Trophoblast cell (in vitro differentiated cells and primary cell): ENCODE data around the gene GADD45B.

Experiments used
- DNase-seq, 2 donors: peaks; one replicate each; pipeline ENCODE4 v3.0.0-alpha.2; 2016
- H2AFZ ChIP-seq: 2 replicates; pipeline ENCODE4 v1.6.1; 2013; ENCODE audit warnings: low read length, moderate library complexity, mild to moderate bottlenecking; ENCODE audit not compliant: insufficient read depth, poor library complexity
- H2AK5ac ChIP-seq: 2 replicates; pipeline ENCODE4 v1.6.1; 2013; ENCODE audit warnings: mild to moderate bottlenecking, low read length
- H2BK120ac ChIP-seq: 2 replicates; pipeline ENCODE4 v1.6.1; 2013; ENCODE audit warnings: low read length, mild to moderate bottlenecking, moderate library complexity; ENCODE audit not compliant: insufficient read depth, poor library complexity
- H2BK12ac ChIP-seq: 2 replicates; pipeline ENCODE4 v1.6.1; 2013; ENCODE audit warnings: mild to moderate bottlenecking, low read length, moderate library complexity
- H2BK5ac ChIP-seq: 2 replicates; pipeline ENCODE4 v1.6.1; 2013; ENCODE audit warnings: low read length, low read depth, moderate library complexity, mild to moderate bottlenecking; ENCODE audit not compliant: poor library complexity
- H3K14ac ChIP-seq: 2 replicates; pipeline ENCODE4 v1.6.1; 2013; ENCODE audit warnings: mild to moderate bottlenecking, low read length
- H3K18ac ChIP-seq: 2 replicates; pipeline ENCODE4 v1.6.1; 2013; ENCODE audit warnings: mild to moderate bottlenecking, low read length
- H3K23ac ChIP-seq: 2 replicates; pipeline ENCODE4 v1.6.1; 2013; ENCODE audit warnings: low read length
- H3K27ac ChIP-seq: 2 replicates; pipeline ENCODE4 v1.5.1; 2013; ENCODE audit warnings: low read depth, mild to moderate bottlenecking, inconsistent platforms, low read length, moderate library complexity
- H3K27me3 ChIP-seq: 2 replicates; pipeline ENCODE4 v1.6.1; 2013; ENCODE audit warnings: inconsistent platforms, mild to moderate bottlenecking, low read length, moderate library complexity; ENCODE audit not compliant: insufficient read depth
- H3K36me3 ChIP-seq, 2 experiments: 1 replicate in 1 of 2; 2 replicates in 1 of 2; pipeline ENCODE4 v1.6.1; 2013; ENCODE audit warnings: low read length in 2 of 2, mild to moderate bottlenecking in 2 of 2, moderate library complexity in 1 of 2; ENCODE audit not compliant: insufficient read depth in 2 of 2, control insufficient read depth in 1 of 2
- H3K4ac ChIP-seq: 2 replicates; pipeline ENCODE4 v1.6.1; 2013; ENCODE audit warnings: low read depth, mild to moderate bottlenecking, low read length, moderate library complexity
- H3K4me1 ChIP-seq, 2 experiments: 1 replicate in 1 of 2; 2 replicates in 1 of 2; pipeline ENCODE4 v1.6.1; 2013; ENCODE audit warnings: low read length in 2 of 2, mild to moderate bottlenecking in 2 of 2, moderate library complexity in 1 of 2; ENCODE audit not compliant: insufficient read depth in 2 of 2, control insufficient read depth in 1 of 2
- H3K4me2 ChIP-seq: 2 replicates; pipeline ENCODE4 v1.6.1; 2013; ENCODE audit warnings: inconsistent platforms, mild to moderate bottlenecking, low read length, moderate library complexity
- H3K4me3 ChIP-seq: 2 replicates; pipeline ENCODE4 v1.5.1; 2013; ENCODE audit warnings: mild to moderate bottlenecking, low read depth, low read length, inconsistent platforms
- H3K79me1 ChIP-seq: one replicate; pipeline ENCODE4 v1.6.1; 2013; ENCODE audit warnings: low read length
- H3K79me2 ChIP-seq: 2 replicates; pipeline ENCODE4 v1.6.1; 2013; ENCODE audit warnings: low read length, mild to moderate bottlenecking; ENCODE audit not compliant: control insufficient read depth, insufficient read depth, poor library complexity
- H3K9ac ChIP-seq: 2 replicates; pipeline ENCODE4 v1.6.1; 2013; ENCODE audit warnings: mild to moderate bottlenecking, low read length
- H3K9me3 ChIP-seq: 2 replicates; pipeline ENCODE4 v1.6.1; 2013; ENCODE audit warnings: low read depth, mild to moderate bottlenecking, control low read depth, inconsistent platforms, low read length; ENCODE audit not compliant: insufficient read depth
- H4K12ac ChIP-seq: 2 replicates; pipeline ENCODE4 v1.6.1; 2013; ENCODE audit warnings: low read depth, mild to moderate bottlenecking, low read length, moderate library complexity
- H4K8ac ChIP-seq: 2 replicates; pipeline ENCODE4 v1.6.1; 2013; ENCODE audit warnings: low read depth, mild to moderate bottlenecking, low read length, moderate library complexity
- H4K91ac ChIP-seq: one replicate; pipeline ENCODE4 v1.6.1; 2013; ENCODE audit warnings: low read depth, mild to moderate bottlenecking, low read length, moderate library complexity
- WGBS: extraction: QIAGEN DNeasy Blood & Tissue Kit; methylation state at CpG from one replicate; pipeline ENCODE4 v1.1.7; 2013; ENCODE audit warnings: missing lambda C conversion rate; ENCODE audit not compliant: insufficient read length, insufficient coverage; ENCODE audit errors: extremely low coverage; 5-methylcytosine and 5-hydroxymethylcytosine counted together

GADD45B gene

DNA sequence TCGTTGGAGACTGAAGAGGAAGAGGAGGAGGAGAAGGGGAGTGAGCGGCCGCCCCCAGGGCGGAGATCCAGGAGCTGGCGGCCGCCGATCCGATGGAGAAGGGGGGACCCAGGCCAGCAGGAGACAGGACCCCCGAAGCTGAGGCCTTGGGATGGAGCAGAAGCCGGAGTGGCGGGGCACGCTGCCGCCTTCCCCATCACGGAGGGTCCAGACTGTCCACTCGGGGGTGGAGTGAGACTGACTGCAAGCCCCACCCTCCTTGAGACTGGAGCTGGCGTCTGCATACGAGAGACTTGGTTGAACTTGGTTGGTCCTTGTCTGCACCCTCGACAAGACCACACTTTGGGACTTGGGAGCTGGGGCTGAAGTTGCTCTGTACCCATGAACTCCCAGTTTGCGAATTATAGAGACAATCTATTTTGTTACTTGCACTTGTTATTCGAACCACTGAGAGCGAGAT lies 1.8 kb downstream of the GADD45B start:
- peak overlapping the region; percentile 69 for H3K27ac ChIP-seq
- peak in 1 of 2 donors; percentile 58 for DNase-seq
- peak overlapping the region; percentile 49 for H4K12ac ChIP-seq
- H4K91ac ChIP-seq = no peak overlapping the region
- peak overlapping the region; percentile 35 for H2BK12ac ChIP-seq
- no peak overlapping the region for H3K23ac ChIP-seq
- peak overlapping the region; percentile 51 for H4K8ac ChIP-seq
- peak overlapping the region; percentile 23 for H3K14ac ChIP-seq
- H3K79me1 ChIP-seq = peaks cover 44% of the 10 kb centered on the region
- H2AFZ ChIP-seq = no peak overlapping the region
- H3K9me3 ChIP-seq = peaks cover 9% of the 10 kb centered on the region
- peak overlapping the region; percentile 44 for H2BK5ac ChIP-seq
- H3K27me3 ChIP-seq = no peaks in the 10 kb centered on the region
- H3K4ac ChIP-seq = peak overlapping the region; percentile 37
- no peak overlapping the region for H2AK5ac ChIP-seq
- H3K4me2 ChIP-seq = peak overlapping the region; percentile 64
- no CpG with 5 or more reads among the region's 21 CpGs for WGBS
- H2BK120ac ChIP-seq = peak overlapping the region; percentile 65
- H3K18ac ChIP-seq = peak overlapping the region; percentile 87
- H3K4me3 ChIP-seq = peak overlapping the region; percentile 85
- H3K4me1 ChIP-seq = peaks cover 12 to 14% of the 10 kb centered on the region in 2 experiments
- H3K9ac ChIP-seq = peak overlapping the region; percentile 98
- H3K79me2 ChIP-seq = peaks cover 30% of the 10 kb centered on the region
- H3K36me3 ChIP-seq = peaks cover 16 to 20% of the 10 kb centered on the region in 2 experiments

DNA sequence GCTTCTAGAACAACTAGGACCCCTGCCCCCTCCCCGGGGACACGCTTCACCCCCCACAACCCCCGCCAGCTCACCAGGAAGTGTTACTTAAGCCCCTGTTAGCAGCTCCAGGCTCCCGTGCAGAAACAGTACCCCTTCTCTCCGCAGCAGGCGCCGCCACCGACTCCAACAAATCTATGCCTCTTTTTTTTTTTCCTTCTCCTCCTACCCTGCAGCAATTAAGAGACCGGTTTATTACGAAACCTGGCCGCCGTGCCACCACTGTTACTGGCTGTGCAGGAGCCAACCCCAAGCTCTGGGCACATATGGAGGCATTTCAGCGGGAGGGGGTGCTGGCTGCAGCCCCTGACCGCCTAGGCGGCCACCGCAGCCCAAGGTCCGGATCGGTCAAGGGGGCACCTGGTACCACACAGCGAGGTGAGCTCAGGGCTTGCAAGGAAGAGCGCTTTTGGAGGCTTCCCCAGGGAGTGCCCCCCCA lies 2.4 kb downstream of the GADD45B start:
- Histone ChIP-seq H2AK5ac (peak overlapping the region; percentile 22), H3K4me3 (peak overlapping the region; percentile 85), H2AFZ (no peak overlapping the region), H3K36me3 (peaks cover 16 to 20% of the 10 kb centered on the region in 2 experiments), H3K4ac (peak overlapping the region; percentile 90), H3K9ac (peak overlapping the region; percentile 55), H2BK5ac (peak overlapping the region; percentile 61), H3K23ac (no peak overlapping the region), H4K91ac (peak overlapping the region; percentile 72), H3K18ac (peak overlapping the region; percentile 95), H3K4me1 (peaks cover 12 to 14% of the 10 kb centered on the region in 2 experiments), H3K79me1 (peaks cover 44% of the 10 kb centered on the region), H3K27ac (peak overlapping the region; percentile 69), H3K27me3 (no peaks in the 10 kb centered on the region), H2BK120ac (peak overlapping the region; percentile 41), H4K8ac (peak overlapping the region; percentile 72), H4K12ac (peak overlapping the region; percentile 66), H3K4me2 (peak overlapping the region; percentile 64), H3K9me3 (peaks cover 9% of the 10 kb centered on the region), H2BK12ac (no peak overlapping the region), H3K14ac (peak overlapping the region; percentile 89), H3K79me2 (peaks cover 30% of the 10 kb centered on the region)
- DNase-seq = peak; percentile 76 to 79
- WGBS = no CpG with 5 or more reads among the region's 20 CpGs

DNA sequence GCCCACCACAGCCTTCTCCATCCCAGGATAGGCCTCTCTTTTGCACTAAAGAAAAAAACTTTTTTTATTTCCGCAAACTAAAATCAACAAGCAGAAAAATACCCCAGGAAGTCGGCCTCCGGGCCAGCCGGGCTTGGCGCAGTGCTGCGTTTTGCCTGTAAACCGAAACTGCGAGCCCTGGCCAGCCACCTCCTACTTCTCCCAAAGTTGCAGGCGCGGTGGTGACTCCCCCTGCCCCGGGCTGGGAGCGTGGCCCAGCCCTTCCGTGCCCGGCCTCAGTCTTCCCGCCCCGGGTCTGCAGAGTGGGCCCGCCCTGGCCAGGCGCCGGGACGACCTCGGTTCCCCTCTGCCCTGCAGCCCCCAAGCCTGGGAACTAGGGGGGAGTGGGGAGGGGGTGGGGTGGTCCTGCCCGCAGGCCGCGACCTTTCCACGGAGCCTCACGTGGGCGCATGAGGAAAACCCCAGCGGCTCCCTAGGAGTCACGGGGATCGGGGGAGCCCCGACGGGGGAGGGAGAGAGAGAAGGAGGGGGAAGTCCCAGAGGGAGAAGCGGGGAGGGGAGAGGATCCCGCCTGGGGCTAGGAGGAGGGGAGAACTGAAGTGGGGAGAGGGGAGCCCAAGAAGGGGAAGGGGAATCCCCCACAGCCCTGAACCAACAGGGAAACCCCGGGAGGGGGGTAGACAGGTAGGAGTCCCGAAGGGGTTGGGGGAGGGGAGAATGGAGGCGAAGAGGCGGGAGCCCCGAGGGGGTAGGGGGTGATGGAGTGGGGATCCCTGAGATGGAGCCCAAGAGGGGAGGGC lies 3.0 kb downstream of the GADD45B start:
- peak overlapping the region; percentile 72 for H4K8ac ChIP-seq
- H3K27ac ChIP-seq = peak overlapping the region; percentile 69
- DNase-seq = peak; percentile 89 to 91
- peak overlapping the region; percentile 90 for H3K4ac ChIP-seq
- peaks cover 16 to 20% of the 10 kb centered on the region in 2 experiments for H3K36me3 ChIP-seq
- peak overlapping the region; percentile 85 for H3K4me3 ChIP-seq
- H2BK12ac ChIP-seq = peak overlapping the region; percentile 34
- peak overlapping the region; percentile 61 for H2BK5ac ChIP-seq
- H3K4me1 ChIP-seq = peaks cover 12 to 14% of the 10 kb centered on the region in 2 experiments
- no peaks in the 10 kb centered on the region for H3K27me3 ChIP-seq
- H3K79me1 ChIP-seq = peaks cover 44% of the 10 kb centered on the region
- H3K79me2 ChIP-seq = peaks cover 30% of the 10 kb centered on the region
- peak overlapping the region; percentile 64 for H3K4me2 ChIP-seq
- H3K9ac ChIP-seq = peak overlapping the region; percentile 23
- peak overlapping the region; percentile 95 for H3K18ac ChIP-seq
- peak overlapping the region; percentile 18 for H2BK120ac ChIP-seq
- peak overlapping the region; percentile 85 for H4K91ac ChIP-seq
- no peak overlapping the region for H2AFZ ChIP-seq
- H4K12ac ChIP-seq = peak overlapping the region; percentile 66
- peak overlapping the region; percentile 58 for H2AK5ac ChIP-seq
- H3K23ac ChIP-seq = no peak overlapping the region
- peaks cover 13% of the 10 kb centered on the region for H3K9me3 ChIP-seq
- H3K14ac ChIP-seq = peak overlapping the region; percentile 89
- no CpG with 5 or more reads among the region's 39 CpGs for WGBS

DNA sequence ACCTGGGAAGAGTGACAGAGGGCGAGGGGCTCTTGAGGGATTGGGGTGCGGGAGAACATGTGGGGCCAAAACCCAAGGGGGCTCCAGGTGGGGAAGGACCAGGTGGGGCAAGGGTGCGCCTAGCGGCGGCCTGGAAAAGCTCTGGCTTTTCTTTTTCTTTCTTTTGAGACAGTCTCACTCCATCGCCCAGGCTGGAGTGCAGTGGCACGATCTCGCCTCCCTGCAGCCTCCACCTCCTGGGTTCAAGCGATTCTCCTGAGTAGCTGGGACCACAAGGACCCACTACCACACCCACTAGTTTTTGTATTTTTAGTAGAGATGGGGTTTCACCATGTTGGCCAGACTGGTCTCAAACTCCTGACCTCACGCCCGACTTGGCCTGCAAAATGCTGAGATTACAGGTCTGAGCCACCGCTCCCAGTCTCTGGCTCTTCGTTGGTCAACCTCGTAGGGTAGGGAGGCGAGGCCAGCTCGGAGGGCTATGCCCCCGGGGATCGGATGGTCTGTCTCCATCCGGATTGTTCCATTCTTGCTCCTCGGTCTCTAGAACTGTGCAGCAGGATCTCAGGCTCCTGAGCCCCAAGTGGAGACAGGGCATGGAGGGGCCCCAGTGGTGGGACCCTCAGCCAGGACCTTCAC lies 3.7 kb downstream of the GADD45B start:
- WGBS = no CpG with 5 or more reads among the region's 20 CpGs
- Histone ChIP-seq H3K14ac (peak overlapping the region; percentile 28), H2AFZ (no peak overlapping the region), H2BK12ac (peak overlapping the region; percentile 34), H3K9ac (no peak overlapping the region), H3K23ac (no peak overlapping the region), H4K91ac (peak overlapping the region; percentile 85), H2BK5ac (peak overlapping the region; percentile 38), H3K4me1 (peaks cover 12 to 14% of the 10 kb centered on the region in 2 experiments), H3K79me1 (peaks cover 44% of the 10 kb centered on the region), H3K36me3 (peaks cover 16 to 20% of the 10 kb centered on the region in 2 experiments), H4K8ac (peak overlapping the region; percentile 23), H3K9me3 (peaks cover 16% of the 10 kb centered on the region), H2AK5ac (peak overlapping the region; percentile 7), H3K4ac (peak overlapping the region; percentile 22), H3K4me2 (peak overlapping the region; percentile 64), H3K79me2 (peaks cover 30% of the 10 kb centered on the region), H4K12ac (no peak overlapping the region), H3K27ac (peak overlapping the region; percentile 69), H3K4me3 (no peak overlapping the region), H3K27me3 (no peaks in the 10 kb centered on the region), H2BK120ac (peak overlapping the region; percentile 18), H3K18ac (peak overlapping the region; percentile 47)
- peak; percentile 59 to 61 for DNase-seq
